ENCODE results near the gene USP30.

Gene USP30

DNA sequence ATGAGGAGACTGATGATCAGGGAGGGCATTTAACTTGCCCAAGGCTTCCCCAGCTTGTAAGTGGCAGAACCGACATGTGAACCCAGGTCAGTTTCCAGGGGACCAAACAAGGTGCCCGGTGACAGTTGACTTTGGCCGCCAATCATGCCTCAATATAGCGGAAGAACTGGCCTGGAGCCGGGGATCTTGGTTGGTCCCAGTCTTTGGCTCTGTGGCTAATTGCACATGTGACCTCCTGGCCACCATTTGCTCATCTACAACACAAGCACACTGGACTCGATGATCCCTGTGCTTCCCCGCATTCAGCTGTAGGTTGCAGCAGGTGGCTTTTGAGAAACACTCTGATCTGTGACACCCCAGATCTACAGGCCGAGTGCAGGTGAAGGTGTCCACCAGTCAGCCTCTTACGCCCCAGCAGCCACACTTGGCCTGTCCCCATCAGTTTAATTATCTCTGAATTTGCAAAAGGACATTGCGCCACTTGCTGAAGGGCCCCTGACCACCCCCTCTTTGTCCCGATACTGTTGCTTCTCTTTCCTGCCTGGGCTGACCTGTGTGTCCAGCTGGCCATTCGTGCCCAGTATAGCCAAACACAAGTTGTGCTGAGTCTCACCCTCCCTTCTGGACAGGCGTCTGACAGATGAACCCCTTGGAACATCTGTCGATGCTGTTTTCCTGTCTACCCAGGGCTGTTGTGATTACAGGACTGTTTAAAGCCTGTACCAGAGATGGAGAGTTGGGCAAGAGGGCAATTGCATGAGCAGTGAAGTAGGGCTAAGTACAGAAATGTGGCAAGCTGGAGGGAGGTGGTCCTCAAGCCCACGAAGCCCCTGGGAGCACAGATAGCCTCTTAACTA lies 78.1 kb downstream of the USP30 start:
- DNase-seq, result no peak

DNA sequence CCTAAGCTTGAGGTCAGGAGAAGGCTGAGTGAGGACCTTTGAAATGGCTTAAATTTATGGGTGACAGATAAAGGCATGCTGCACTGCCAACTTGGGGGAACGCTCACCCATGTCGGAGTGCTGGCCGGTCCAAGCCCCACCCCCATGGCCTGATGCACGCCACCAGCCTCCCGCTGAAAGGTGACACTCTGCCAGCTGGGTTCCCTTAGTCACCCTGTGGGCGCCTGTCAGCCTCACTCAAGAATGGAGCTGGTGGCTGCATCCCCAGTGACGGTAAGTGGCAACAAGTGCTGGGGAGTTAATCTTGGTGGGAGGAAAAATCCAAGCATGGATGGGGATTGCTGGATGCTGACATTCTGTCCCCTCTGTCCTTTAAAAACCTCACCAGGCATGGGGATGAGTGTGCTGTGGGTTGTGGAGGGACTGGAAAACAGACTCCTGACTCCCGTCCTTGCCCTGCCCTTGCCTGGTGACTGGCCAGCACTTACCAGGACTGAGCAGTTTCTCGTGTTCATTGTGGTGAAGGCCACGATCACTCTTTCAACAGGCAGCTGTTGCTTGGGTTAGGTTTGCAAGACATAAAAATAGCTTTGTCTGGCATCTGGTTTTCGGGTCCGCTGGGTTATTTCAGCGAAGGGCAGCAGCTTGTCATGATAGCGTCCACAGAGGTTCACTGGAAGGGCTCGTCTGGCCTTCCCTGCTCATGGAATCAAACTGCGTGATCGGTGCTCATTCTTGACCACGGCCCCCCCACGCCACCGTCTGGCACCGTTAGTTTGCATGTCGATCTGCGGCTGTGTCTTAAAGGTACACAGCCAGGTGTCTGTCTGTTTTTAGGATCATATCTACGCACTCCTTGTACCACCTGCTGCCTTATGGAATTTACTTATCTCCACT lies 79.0 kb downstream of the USP30 start:
- no peak for DNase-seq

DNA sequence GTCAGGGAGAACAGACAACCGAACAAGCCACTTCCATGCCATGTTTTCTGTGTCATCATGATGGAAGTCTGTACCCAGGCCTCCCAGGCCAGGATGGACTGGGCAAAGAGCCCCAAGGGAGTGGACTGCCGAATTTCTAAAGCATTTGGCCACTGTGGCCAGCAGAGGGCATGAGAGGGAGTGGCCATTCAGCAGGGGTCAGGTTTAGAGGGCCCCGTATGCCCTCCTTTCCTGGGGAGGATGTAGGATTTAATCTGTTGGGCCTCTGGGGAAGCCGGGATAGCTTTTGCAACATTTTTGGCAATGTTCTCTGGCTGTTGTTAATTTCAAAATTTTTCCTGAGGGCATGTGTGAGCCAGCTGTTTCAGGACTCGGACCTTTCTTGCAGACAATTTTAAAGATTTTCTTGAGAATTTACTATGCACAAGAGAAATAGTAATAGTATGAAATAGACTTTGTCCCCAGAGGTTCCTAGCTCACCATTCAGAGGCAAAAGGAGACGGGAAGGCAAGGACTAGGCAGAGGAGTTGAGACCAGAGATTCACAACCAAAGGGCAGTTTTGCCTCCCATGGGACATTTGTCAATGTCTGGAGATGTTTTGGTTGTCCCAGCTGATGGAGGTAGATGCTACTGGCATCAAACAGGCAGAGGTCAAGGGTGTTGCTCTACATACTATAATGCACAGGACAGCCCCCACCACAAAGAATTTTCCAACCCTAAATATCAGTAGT lies 82.0 kb downstream of the USP30 start:
- no peak for DNase-seq

DNA sequence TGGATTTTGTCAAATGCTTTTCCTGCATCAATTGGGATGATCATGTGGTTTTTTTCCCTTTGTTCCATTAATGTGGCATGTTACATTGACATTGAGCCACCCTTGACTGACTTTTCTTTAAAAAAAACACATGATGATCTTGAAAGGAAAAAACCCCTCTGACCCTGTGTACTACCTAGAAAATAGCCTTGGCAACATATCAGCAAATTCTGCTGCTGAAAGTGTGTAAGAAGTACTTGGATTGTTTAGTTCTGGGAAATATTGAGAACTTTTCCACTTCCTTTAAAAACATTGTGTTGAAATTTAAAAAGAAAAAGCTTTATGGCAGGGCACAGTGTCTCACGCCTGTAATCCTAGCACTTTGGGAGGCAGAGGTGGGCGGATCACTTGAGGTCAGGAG lies 84.7 kb downstream of the USP30 start:
- no peak for DNase-seq
